ENCODE measurements around the gene AMN. TPM values are rescaled to one million over a fixed set of nuclear protein-coding genes. Genes with fewer than 3 reads are reported as not detected.
A peak's percentile ranks its signal among the peaks of the same experiment; 100 is the strongest.

Gene AMN
- total RNA-seq, 6 experiments from 2014 or later = 7.1 to 69.1 (median 28.6) TPM

DNA sequence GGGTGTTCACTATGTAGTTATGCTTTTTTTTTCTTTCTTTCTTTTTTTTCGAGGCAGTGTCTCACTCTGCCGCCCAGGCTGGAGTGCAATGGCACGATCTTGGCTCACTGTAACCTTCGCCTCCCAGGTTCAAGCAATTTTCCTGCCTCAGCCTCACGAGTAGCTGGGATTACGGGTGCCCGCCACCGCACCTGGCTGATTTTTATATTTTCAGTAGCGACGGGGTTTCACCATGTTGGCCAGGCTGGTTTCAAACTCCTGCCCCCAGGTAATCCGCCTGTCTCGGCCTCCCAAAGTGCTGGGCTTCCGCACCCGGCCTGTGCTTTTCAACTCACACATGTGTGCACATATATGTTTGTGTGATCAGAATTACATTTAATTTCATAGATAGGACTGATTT lies 38.9 kb upstream of the AMN start:
- ATAC-seq (no peak), DNase-seq (no peak)
- Histone ChIP-seq H3K27ac (no peak overlapping the region), H3K36me3 (peaks cover 0 to 11% (median 0%) of the 10 kb centered on the region in 4 donors), H3K27me3 (no peaks in the 10 kb centered on the region), H3K4me3 (no peak overlapping the region), H3K9me3 (no peaks in the 10 kb centered on the region), H3K4me1 (peaks cover 0 to 9% (median 0%) of the 10 kb centered on the region in 4 donors)
- 94% methylated on average over 12 of the region's 14 CpGs for WGBS (ENCODE audit: insufficient coverage, low coverage, low lambda C conversion rate, missing lambda C conversion rate)
- TF ChIP-seq POLR2A (IDR thresholded peaks at IDR 0.05) = no peak
- TF ChIP-seq, protein P1, sequence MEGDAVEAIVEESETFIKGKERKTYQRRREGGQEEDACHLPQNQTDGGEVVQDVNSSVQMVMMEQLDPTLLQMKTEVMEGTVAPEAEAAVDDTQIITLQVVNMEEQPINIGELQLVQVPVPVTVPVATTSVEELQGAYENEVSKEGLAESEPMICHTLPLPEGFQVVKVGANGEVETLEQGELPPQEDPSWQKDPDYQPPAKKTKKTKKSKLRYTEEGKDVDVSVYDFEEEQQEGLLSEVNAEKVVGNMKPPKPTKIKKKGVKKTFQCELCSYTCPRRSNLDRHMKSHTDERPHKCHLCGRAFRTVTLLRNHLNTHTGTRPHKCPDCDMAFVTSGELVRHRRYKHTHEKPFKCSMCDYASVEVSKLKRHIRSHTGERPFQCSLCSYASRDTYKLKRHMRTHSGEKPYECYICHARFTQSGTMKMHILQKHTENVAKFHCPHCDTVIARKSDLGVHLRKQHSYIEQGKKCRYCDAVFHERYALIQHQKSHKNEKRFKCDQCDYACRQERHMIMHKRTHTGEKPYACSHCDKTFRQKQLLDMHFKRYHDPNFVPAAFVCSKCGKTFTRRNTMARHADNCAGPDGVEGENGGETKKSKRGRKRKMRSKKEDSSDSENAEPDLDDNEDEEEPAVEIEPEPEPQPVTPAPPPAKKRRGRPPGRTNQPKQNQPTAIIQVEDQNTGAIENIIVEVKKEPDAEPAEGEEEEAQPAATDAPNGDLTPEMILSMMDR (IDR thresholded peaks at IDR 0.05) = no peak
- intact Hi-C loops (cut with DNase I) = no loop called here

DNA sequence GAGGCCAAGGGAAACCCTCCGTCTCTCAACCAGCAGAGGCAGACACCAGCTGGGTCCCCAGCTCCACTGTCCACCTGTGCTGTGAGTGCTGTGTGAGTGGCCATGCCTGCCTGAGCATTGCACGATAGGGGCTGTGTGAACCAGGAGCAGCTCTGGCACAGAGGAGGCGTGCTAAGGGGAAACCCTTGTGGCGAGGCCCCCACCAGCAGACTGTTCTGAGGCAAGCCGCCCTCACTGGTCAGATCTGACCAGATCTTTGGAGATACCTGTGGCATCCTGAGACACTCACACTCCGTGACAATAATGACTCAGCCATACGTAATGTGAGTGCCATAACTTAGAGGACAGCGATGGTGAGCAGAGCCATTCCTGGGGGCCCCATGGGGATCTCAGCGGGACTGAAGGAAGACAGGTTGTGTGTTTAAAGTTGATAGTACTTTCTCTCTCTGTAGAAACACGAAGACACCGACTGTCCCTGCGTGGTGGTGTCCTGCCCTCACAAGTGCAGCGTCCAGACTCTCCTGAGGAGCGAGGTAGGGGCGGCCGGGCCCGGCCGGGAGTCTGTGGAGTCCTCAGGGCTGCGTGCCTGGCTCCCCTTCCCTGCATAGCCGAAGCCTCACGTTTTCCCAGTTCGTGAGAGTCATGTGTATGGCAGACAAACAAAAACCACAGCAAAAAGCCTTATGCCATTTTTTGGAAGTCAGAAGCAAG lies 36.6 kb upstream of the AMN start:
- WGBS (ENCODE audit: insufficient coverage, low coverage, low lambda C conversion rate, missing lambda C conversion rate) = 89% methylated on average over 7 of the region's 22 CpGs
- peak in 1 of 4 donors; percentile 33 for ATAC-seq

DNA sequence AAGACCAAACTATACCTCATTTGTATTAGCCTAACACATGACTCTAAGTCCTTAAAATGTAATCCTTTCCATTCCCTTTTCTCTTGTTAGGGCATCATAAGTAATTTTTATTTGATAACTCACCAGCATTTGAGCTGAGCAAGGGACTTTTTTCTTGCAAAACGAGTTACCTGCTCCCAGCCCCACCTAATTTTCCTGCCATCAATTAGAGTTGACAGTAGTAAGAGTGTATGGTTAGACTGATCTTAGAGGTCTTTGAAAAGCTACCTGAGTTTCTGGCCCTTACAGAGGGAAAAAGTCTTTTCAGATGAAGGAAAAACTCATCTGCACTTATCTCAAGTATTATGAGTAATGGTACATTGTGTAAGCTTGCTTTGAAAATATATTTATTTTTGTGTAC lies 33.7 kb upstream of the AMN start:
- Histone ChIP-seq H3K27me3 (no peaks in the 10 kb centered on the region), H3K4me1 (peaks cover 0 to 10% (median 4%) of the 10 kb centered on the region in 4 donors), H3K4me3 (no peak overlapping the region), H3K27ac (no peak overlapping the region), H3K9me3 (no peaks in the 10 kb centered on the region), H3K36me3 (peaks cover 0 to 11% (median 0%) of the 10 kb centered on the region in 4 donors)
- TF ChIP-seq POLR2A (IDR thresholded peaks at IDR 0.05) = no peak
- TF ChIP-seq, protein P1 (IDR thresholded peaks at IDR 0.05) = no peak
- intact Hi-C loops (cut with DNase I) = no loop called here
- ATAC-seq (no peak), DNase-seq (no peak)
- 81% methylated on average over 1 of the region's 1 CpG for WGBS (ENCODE audit: insufficient coverage, low coverage, low lambda C conversion rate, missing lambda C conversion rate)

More for the DNA sequence above, 36.6 kb upstream of the AMN start:
- Histone ChIP-seq H3K9me3 (no peaks in the 10 kb centered on the region), H3K4me3 (no peak overlapping the region), H3K36me3 (peaks cover 0 to 16% (median 0%) of the 10 kb centered on the region in 4 donors), H3K4me1 (no peaks in the 10 kb centered on the region), H3K27ac (no peak overlapping the region), H3K27me3 (no peaks in the 10 kb centered on the region)
- intact Hi-C loops (cut with DNase I) = no loop called here
- no peak for DNase-seq
- TF ChIP-seq POLR2A (IDR thresholded peaks at IDR 0.05) = no peak
- TF ChIP-seq, protein P1 (IDR thresholded peaks at IDR 0.05) = no peak

DNA sequence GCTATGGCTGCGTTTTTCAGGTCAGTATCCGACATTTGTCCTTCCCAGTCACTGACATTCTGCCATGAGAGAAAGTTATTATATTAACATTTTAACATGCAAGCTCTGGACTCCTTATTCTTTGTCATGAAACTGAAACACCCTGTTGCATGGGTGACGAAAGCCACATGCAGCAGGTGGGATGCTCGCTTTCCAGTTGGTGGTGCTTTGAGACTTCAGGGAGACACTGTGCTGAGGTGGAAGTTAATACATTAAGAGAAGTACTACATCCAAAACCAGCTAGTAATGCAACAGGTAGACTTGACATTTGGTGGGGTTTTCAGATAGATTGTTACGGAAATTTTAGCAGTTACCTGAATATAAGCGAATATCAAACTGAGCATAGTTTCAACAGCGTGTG lies 32.8 kb upstream of the AMN start:
- WGBS (ENCODE audit: insufficient coverage, low coverage, low lambda C conversion rate, missing lambda C conversion rate) = 98% methylated on average over 7 of the region's 7 CpGs
- DNase-seq = no peak
- H3K36me3 ChIP-seq = peaks cover 0 to 9% (median 0%) of the 10 kb centered on the region in 4 donors
- intact Hi-C loops (cut with DNase I) = no loop called here
- H3K4me1 ChIP-seq = peaks cover 0 to 14% (median 6%) of the 10 kb centered on the region in 4 donors
- H3K4me3 ChIP-seq = no peak overlapping the region
- H3K9me3 ChIP-seq = no peaks in the 10 kb centered on the region
- H3K27me3 ChIP-seq = no peaks in the 10 kb centered on the region
- TF ChIP-seq, protein P1 (IDR thresholded peaks at IDR 0.05) = no peak
- TF ChIP-seq POLR2A (IDR thresholded peaks at IDR 0.05) = no peak
- ATAC-seq = no peak
- H3K27ac ChIP-seq = no peak overlapping the region
